ENCODE results near the gene PGAP2.
"Not testable (repeated sequence)": the region's sequence is repeated elsewhere in the genome, so short reads cannot be mapped to it uniquely, and the experiment has no call there.

Gene PGAP2

GRCh38 chr11:3860375-3860774 is 52.0 kb downstream of the PGAP2 start:
- no peaks in the 10 kb centered on the region for H3K27me3 ChIP-seq (ENCODE audit: low read depth, low read length)
- H3K27ac ChIP-seq (ENCODE audit: low read length), result no peak overlapping the region
- H3K9me3 ChIP-seq (ENCODE audit: control insufficient read depth in 1 of 2, low read length in 2 of 2), result no peaks in the 10 kb centered on the region
- peaks cover 29 to 61% of the 10 kb centered on the region in 2 donors for H3K4me1 ChIP-seq (ENCODE audit: control insufficient read depth in 1 of 2, insufficient read depth in 2 of 2, low read length in 2 of 2)
- H3K4me3 ChIP-seq (ENCODE audit: low read depth in 1 of 2, low read length in 2 of 2), result no peak overlapping the region
- H3K36me3 ChIP-seq (ENCODE audit: control insufficient read depth in 1 of 2, insufficient read depth in 2 of 2, low read length in 2 of 2), result no peaks in the 10 kb centered on the region

- not testable (repeated sequence) for H3K36me3 ChIP-seq (ENCODE audit: control insufficient read depth in 1 of 2, insufficient read depth in 2 of 2, low read length in 2 of 2); H3K27me3 ChIP-seq (ENCODE audit: low read depth, low read length); H3K9me3 ChIP-seq (ENCODE audit: control insufficient read depth in 1 of 2, low read length in 2 of 2); H3K4me3 ChIP-seq (ENCODE audit: low read depth in 1 of 2, low read length in 2 of 2); H3K27ac ChIP-seq (ENCODE audit: low read length)
- peaks cover 35 to 66% of the 10 kb centered on the region in 2 donors for H3K4me1 ChIP-seq (ENCODE audit: control insufficient read depth in 1 of 2, insufficient read depth in 2 of 2, low read length in 2 of 2)
Measured at GRCh38 chr11:3860898-3861393, 52.6 kb downstream of the PGAP2 start.

GRCh38 chr11:3861683-3862082 is 53.3 kb downstream of the PGAP2 start:
- H3K36me3 ChIP-seq (ENCODE audit: control insufficient read depth in 1 of 2, insufficient read depth in 2 of 2, low read length in 2 of 2), result no peaks in the 10 kb centered on the region
- H3K9me3 ChIP-seq (ENCODE audit: control insufficient read depth in 1 of 2, low read length in 2 of 2), result no peaks in the 10 kb centered on the region
- no peak overlapping the region for H3K4me3 ChIP-seq (ENCODE audit: low read depth in 1 of 2, low read length in 2 of 2)
- H3K27ac ChIP-seq (ENCODE audit: low read length), result no peak overlapping the region
- no peaks in the 10 kb centered on the region for H3K27me3 ChIP-seq (ENCODE audit: low read depth, low read length)
- H3K4me1 ChIP-seq (ENCODE audit: control insufficient read depth in 1 of 2, insufficient read depth in 2 of 2, low read length in 2 of 2), result peaks cover 33 to 65% of the 10 kb centered on the region in 2 donors

- peak overlapping the region; percentile 12 for H3K27ac ChIP-seq (ENCODE audit: low read length)
- H3K4me1 ChIP-seq (ENCODE audit: control insufficient read depth in 1 of 2, insufficient read depth in 2 of 2, low read length in 2 of 2), result peaks cover 25 to 41% of the 10 kb centered on the region in 2 donors
- no peak overlapping the region for H3K4me3 ChIP-seq (ENCODE audit: low read depth in 1 of 2, low read length in 2 of 2)
- H3K9me3 ChIP-seq (ENCODE audit: control insufficient read depth in 1 of 2, low read length in 2 of 2), result no peaks in the 10 kb centered on the region
- no peaks in the 10 kb centered on the region for H3K36me3 ChIP-seq (ENCODE audit: control insufficient read depth in 1 of 2, insufficient read depth in 2 of 2, low read length in 2 of 2)
- H3K27me3 ChIP-seq (ENCODE audit: low read depth, low read length), result no peaks in the 10 kb centered on the region
Measured at GRCh38 chr11:3865388-3866193, 57.2 kb downstream of the PGAP2 start.

- H3K36me3 ChIP-seq (ENCODE audit: control insufficient read depth in 1 of 2, insufficient read depth in 2 of 2, low read length in 2 of 2), result no peaks in the 10 kb centered on the region
- no peak overlapping the region for H3K27ac ChIP-seq (ENCODE audit: low read length)
- peaks cover 21 to 39% of the 10 kb centered on the region in 2 donors for H3K4me1 ChIP-seq (ENCODE audit: control insufficient read depth in 1 of 2, insufficient read depth in 2 of 2, low read length in 2 of 2)
- H3K27me3 ChIP-seq (ENCODE audit: low read depth, low read length), result no peaks in the 10 kb centered on the region
- no peaks in the 10 kb centered on the region for H3K9me3 ChIP-seq (ENCODE audit: control insufficient read depth in 1 of 2, low read length in 2 of 2)
- no peak overlapping the region for H3K4me3 ChIP-seq (ENCODE audit: low read depth in 1 of 2, low read length in 2 of 2)
Measured at GRCh38 chr11:3866206-3866605, 57.8 kb downstream of the PGAP2 start.

GRCh38 chr11:3866836-3867208 is 58.5 kb downstream of the PGAP2 start:
- no peaks in the 10 kb centered on the region for H3K36me3 ChIP-seq (ENCODE audit: control insufficient read depth in 1 of 2, insufficient read depth in 2 of 2, low read length in 2 of 2)
- H3K4me3 ChIP-seq (ENCODE audit: low read depth in 1 of 2, low read length in 2 of 2), result no peak overlapping the region
- no peaks in the 10 kb centered on the region for H3K9me3 ChIP-seq (ENCODE audit: control insufficient read depth in 1 of 2, low read length in 2 of 2)
- H3K27ac ChIP-seq (ENCODE audit: low read length), result peak overlapping the region; percentile 19
- H3K4me1 ChIP-seq (ENCODE audit: control insufficient read depth in 1 of 2, insufficient read depth in 2 of 2, low read length in 2 of 2), result peaks cover 21 to 34% of the 10 kb centered on the region in 2 donors
- no peaks in the 10 kb centered on the region for H3K27me3 ChIP-seq (ENCODE audit: low read depth, low read length)

- H3K27ac ChIP-seq (ENCODE audit: low read length), result peak overlapping the region; percentile 19
- no peak overlapping the region for H3K4me3 ChIP-seq (ENCODE audit: low read depth in 1 of 2, low read length in 2 of 2)
- H3K27me3 ChIP-seq (ENCODE audit: low read depth, low read length), result no peaks in the 10 kb centered on the region
- no peaks in the 10 kb centered on the region for H3K36me3 ChIP-seq (ENCODE audit: control insufficient read depth in 1 of 2, insufficient read depth in 2 of 2, low read length in 2 of 2)
- H3K4me1 ChIP-seq (ENCODE audit: control insufficient read depth in 1 of 2, insufficient read depth in 2 of 2, low read length in 2 of 2), result peaks cover 21 to 33% of the 10 kb centered on the region in 2 donors
- no peaks in the 10 kb centered on the region for H3K9me3 ChIP-seq (ENCODE audit: control insufficient read depth in 1 of 2, low read length in 2 of 2)
Measured at GRCh38 chr11:3867209-3868091, 59.1 kb downstream of the PGAP2 start.

GRCh38 chr11:3873712-3874349 is 65.5 kb downstream of the PGAP2 start:
- H3K36me3 ChIP-seq (ENCODE audit: control insufficient read depth in 1 of 2, insufficient read depth in 2 of 2, low read length in 2 of 2), result no peaks in the 10 kb centered on the region
- H3K27ac ChIP-seq (ENCODE audit: low read length), result no peak overlapping the region
- no peaks in the 10 kb centered on the region for H3K27me3 ChIP-seq (ENCODE audit: low read depth, low read length)
- peaks cover 10 to 16% of the 10 kb centered on the region in 2 donors for H3K4me1 ChIP-seq (ENCODE audit: control insufficient read depth in 1 of 2, insufficient read depth in 2 of 2, low read length in 2 of 2)
- H3K9me3 ChIP-seq (ENCODE audit: control insufficient read depth in 1 of 2, low read length in 2 of 2), result no peaks in the 10 kb centered on the region
- H3K4me3 ChIP-seq (ENCODE audit: low read depth in 1 of 2, low read length in 2 of 2), result no peak overlapping the region

Data from muscle layer of duodenum (tissue), 2 donors.